Measurements from ENCODE around the gene RAB1A. TPM values are rescaled to one million over a fixed set of nuclear protein-coding genes. Genes with fewer than 3 reads are reported as not detected.
A peak's percentile ranks its signal among the peaks of the same experiment; 100 is the strongest.

Gene RAB1A
- total and polyA plus RNA-seq, 9 donors = 57.5 to 125 (median 104) TPM

DNA sequence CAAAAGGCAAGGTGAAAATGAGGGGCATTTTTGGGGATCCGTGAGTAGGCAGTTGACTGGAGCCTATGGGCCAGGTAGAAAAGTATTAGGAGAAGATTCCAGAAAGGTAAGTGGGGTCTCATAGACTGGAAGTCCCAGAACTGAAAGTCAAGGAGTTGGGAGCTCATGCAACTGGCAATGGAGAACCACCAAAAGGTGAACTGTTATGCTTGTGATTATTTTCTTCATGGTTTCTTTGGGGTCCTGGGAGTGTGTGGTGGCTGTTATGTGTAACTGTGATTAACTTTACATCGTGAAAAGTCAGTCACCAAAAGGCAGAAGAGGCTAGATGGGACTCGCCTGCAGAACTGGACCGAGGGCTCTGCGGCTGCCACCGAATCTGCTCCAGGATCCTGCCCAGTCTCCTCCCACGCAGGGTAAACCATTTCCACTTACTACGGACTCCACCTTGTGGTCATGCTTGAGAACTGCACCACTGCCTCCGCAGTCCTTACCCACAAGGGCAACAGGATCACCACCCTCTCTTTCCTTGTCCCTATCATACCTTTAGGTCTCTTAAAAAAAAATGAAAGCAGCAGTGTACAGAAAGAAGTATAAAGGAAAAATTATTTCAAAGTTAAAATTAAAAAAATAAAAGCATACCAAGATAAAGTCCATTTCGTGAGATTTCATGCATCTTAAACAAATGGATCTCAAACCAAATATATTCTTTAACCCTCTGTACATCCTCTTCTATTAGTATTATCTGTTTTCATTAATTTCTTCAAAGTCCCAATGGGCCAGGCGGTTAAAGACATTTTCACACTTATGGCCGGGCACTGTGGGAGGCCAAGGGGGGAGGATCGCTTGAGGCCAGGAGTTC is 89.3 kb downstream of the RAB1A start:
- Histone ChIP-seq H3K9me3 (no peaks in the 10 kb centered on the region), H3K4me3 (no peak overlapping the region), H3K4me1 (ENCODE audit: insufficient read depth) (no peaks in the 10 kb centered on the region), H3K27me3 (no peaks in the 10 kb centered on the region), H3K27ac (no peak overlapping the region), H3K36me3 (no peaks in the 10 kb centered on the region)
- DNase-seq = peak; percentile 83 to 88 (median 86)
- WGBS, 3 donors = 28 to 33% (median 32%) methylated on average over 13 of the region's 13 CpGs
- peak; percentile 74 to 92 (median 89) for TF ChIP-seq CTCF (IDR thresholded peaks at IDR 0.05)
- peak; percentile 12 for TF ChIP-seq POLR2A (IDR thresholded peaks at IDR 0.05)
- no peak for TF ChIP-seq EP300 (IDR thresholded peaks at IDR 0.05)
- intact Hi-C loops (cut with DNase I) = loop anchor here in 2 of 4 donors (2.0 kb wide), 1 partner anchor 124 kb away; no protein-coding TSS in a partner anchor

GRCh38 chr2:65039640-65040039 is 90.3 kb downstream of the RAB1A start:
- intact Hi-C loops (cut with DNase I) = loop anchor here (2.0 to 5.0 kb wide), 4 partner anchors 52 to 123 kb away; partner anchors contain the start of gene SLC1A4 (in 1 of the 4)
- Histone ChIP-seq H3K9me3 (no peaks in the 10 kb centered on the region), H3K36me3 (no peaks in the 10 kb centered on the region), H3K27ac (no peak overlapping the region), H3K4me1 (ENCODE audit: insufficient read depth) (no peaks in the 10 kb centered on the region), H3K27me3 (no peaks in the 10 kb centered on the region), H3K4me3 (no peak overlapping the region)
- WGBS, 3 donors = 88 to 91% (median 89%) methylated on average over 3 of the region's 3 CpGs
- DNase-seq = no peak
- no peak for TF ChIP-seq CTCF (IDR thresholded peaks at IDR 0.05)
- no peak for TF ChIP-seq POLR2A (IDR thresholded peaks at IDR 0.05)
- no peak for TF ChIP-seq EP300 (IDR thresholded peaks at IDR 0.05)

GRCh38 chr2:65037178-65037577 is 92.7 kb downstream of the RAB1A start:
- WGBS, 3 donors = 73 to 77% (median 76%) methylated on average over 3 of the region's 3 CpGs
- TF ChIP-seq EP300 (IDR thresholded peaks at IDR 0.05) (no peak), CTCF (IDR thresholded peaks at IDR 0.05) (no peak), POLR2A (IDR thresholded peaks at IDR 0.05) (no peak)
- no peak overlapping the region for H3K27ac ChIP-seq
- no peaks in the 10 kb centered on the region for H3K27me3 ChIP-seq
- DNase-seq = no peak
- no peaks in the 10 kb centered on the region for H3K4me1 ChIP-seq (ENCODE audit: insufficient read depth)
- H3K4me3 ChIP-seq = no peak overlapping the region
- no peaks in the 10 kb centered on the region for H3K36me3 ChIP-seq
- intact Hi-C loops (cut with DNase I) = loop anchor here in 2 of 4 donors (5.0 kb wide), 2 partner anchors 50 to 120 kb away; partner anchors contain the start of gene SLC1A4 (in 1 of the 2)
- H3K9me3 ChIP-seq = no peaks in the 10 kb centered on the region

Small RNA genes within 50 kb of the gene (small RNA-seq; reads per million reads assigned to genes)
- not detected for gene RF00090

Other genes with a start within 250 kb of the RAB1A start
- gene SLC1A4, start 140.7 kb downstream of the RAB1A start, total RNA-seq = 10 to 100 TPM in 6 of 7 donors, 1 to 10 TPM in 1; 5.3 to 51.1 (median 20.8) TPM
- 10 to 100 TPM; 21.3 to 25.5 TPM for gene SLC1A4, start 140.7 kb downstream of the RAB1A start, polyA plus RNA-seq
- gene CEP68, start 73.7 kb downstream of the RAB1A start, total RNA-seq = 10 to 100 TPM; 13.7 to 31.6 (median 29.9) TPM
- 10 to 100 TPM; 18.2 to 25.4 TPM for gene CEP68, start 73.7 kb downstream of the RAB1A start, polyA plus RNA-seq
- 100 to 1,000 TPM in 5 of 7 donors, 10 to 100 TPM in 2; 33.4 to 146 (median 113) TPM for gene ACTR2, start 97.7 kb upstream of the RAB1A start, total RNA-seq
- 100 to 1,000 TPM in 1 of 2 donors, 10 to 100 TPM in 1; 46.3 to 129 TPM for gene ACTR2, start 97.7 kb upstream of the RAB1A start, polyA plus RNA-seq